Sigmoid colon (tissue), 4 donors: ENCODE results near the gene VILL.

Experiments
- EP300 ChIP-seq, 4 donors: sonication (generic); formaldehyde crosslinking; IDR thresholded peaks; one replicate each; pipeline ENCODE4 v1.6.1; 2017; ENCODE audit warnings: antibody characterized with exemption in 4 of 4
- POLR2A ChIP-seq, 2 donors: fragments of 450-650 bp; IDR thresholded peaks; one replicate each; pipeline ENCODE4 v1.6.1; 2016; ENCODE audit warnings: antibody characterized with exemption in 2 of 2, mild to moderate bottlenecking in 2 of 2, moderate library complexity in 2 of 2
- TF ChIP-seq, protein P1 (sequence below), 4 experiments: fragments of 450-650 bp in 3 of 4; fragments of 200-600 bp in 1 of 4; IDR thresholded peaks; one replicate each; pipeline ENCODE4 v1.5.1; 2016 to 2019; ENCODE audit warnings: antibody characterized with exemption in 4 of 4, mild to moderate bottlenecking in 3 of 4, moderate library complexity in 2 of 4

DNA sequence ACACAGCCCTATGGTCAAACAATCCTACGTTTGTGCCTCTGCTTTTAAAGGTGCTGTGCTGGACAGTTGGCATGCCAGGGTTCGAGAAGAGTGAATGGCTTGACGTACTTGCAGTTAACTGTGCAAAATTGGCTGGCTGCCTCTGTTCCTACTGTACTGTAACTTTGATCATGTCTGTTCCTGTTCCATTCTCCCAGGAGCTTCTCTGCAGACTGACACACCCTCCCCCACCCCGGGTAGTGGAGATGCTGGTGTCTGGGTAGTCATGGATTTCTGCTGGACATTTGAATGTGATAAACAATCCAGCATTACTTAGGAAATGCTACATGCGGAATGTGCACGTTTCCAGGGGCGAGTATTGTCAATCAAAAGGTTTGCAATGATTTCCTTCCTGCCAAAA, 6.5 kb upstream of the VILL start:
- TF ChIP-seq, protein P1, sequence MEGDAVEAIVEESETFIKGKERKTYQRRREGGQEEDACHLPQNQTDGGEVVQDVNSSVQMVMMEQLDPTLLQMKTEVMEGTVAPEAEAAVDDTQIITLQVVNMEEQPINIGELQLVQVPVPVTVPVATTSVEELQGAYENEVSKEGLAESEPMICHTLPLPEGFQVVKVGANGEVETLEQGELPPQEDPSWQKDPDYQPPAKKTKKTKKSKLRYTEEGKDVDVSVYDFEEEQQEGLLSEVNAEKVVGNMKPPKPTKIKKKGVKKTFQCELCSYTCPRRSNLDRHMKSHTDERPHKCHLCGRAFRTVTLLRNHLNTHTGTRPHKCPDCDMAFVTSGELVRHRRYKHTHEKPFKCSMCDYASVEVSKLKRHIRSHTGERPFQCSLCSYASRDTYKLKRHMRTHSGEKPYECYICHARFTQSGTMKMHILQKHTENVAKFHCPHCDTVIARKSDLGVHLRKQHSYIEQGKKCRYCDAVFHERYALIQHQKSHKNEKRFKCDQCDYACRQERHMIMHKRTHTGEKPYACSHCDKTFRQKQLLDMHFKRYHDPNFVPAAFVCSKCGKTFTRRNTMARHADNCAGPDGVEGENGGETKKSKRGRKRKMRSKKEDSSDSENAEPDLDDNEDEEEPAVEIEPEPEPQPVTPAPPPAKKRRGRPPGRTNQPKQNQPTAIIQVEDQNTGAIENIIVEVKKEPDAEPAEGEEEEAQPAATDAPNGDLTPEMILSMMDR (IDR thresholded peaks at IDR 0.05): no peak
- TF ChIP-seq POLR2A (IDR thresholded peaks at IDR 0.05) (no peak), EP300 (IDR thresholded peaks at IDR 0.05) (no peak)
